GM12878 (cell line): ENCODE data around the gene KBTBD7. TPM values are rescaled to one million over a fixed set of nuclear protein-coding genes. Genes with fewer than 3 reads are reported as not detected.

Source experiments
- ATAC-seq: fragments of 200-7000 bp; cut with Tn5 transposase; 3 replicates; pipeline ENCODE4 v1.9.1; 2020; ENCODE audit warnings: mild to moderate bottlenecking, moderate library complexity
- BruUV-seq: library from RNA; stranded (reverse); fragments of 400-500 nt; replicated peaks from 2 replicates; lab custom pipeline; 2021; lab: Mats Ljungman, UMichigan
- CTCF ChIA-PET: fragments of 300-600 bp; sonication (Branson Sonifier 250); formaldehyde crosslinking; extraction: SDS; loops from one replicate; lab custom pipeline; 2021; ENCODE audit warnings: inconsistent platforms; lab: Yijun Ruan, JAX
- POLR2A ChIA-PET: fragments of 350-600 bp; formaldehyde crosslinking; extraction: SDS; loops from one replicate; lab custom pipeline; 2021; ENCODE audit warnings: inconsistent platforms; lab: Charles Lee
- RAD21 ChIA-PET: fragments of 300-600 bp; sonication (Branson Sonifier 250); formaldehyde crosslinking; loops from one replicate; lab custom pipeline; 2023; ENCODE audit warnings: antibody characterized with exemption; ENCODE audit not compliant: unreplicated experiment; lab: Charles Lee
- SMC1A ChIA-PET: fragments of 300-600 bp; sonication (Branson Sonifier 250); formaldehyde crosslinking; loops from one replicate; lab custom pipeline; 2023; ENCODE audit not compliant: unreplicated experiment, uncharacterized antibody; lab: Charles Lee
- DNase-seq: peaks from one replicate; pipeline ENCODE4 v3.0.0-alpha.2; 2011; ENCODE audit warnings: low read depth, low spot score
- FAIRE-seq: peaks from 3 replicates; lab custom pipeline; 2011; peaks lifted over from hg19 to GRCh38; lab: Jason Lieb, UNC
- H2AFZ ChIP-seq: 2 replicates; pipeline ENCODE4 v1.6.0; 2011; ENCODE audit warnings: low read depth, low read length, control low read depth; ENCODE audit not compliant: control insufficient read depth
- H3K27ac ChIP-seq: 2 replicates; pipeline ENCODE4 v1.5.1; 2011; ENCODE audit warnings: control low read depth; ENCODE audit not compliant: control insufficient read depth, insufficient read depth
- H3K27me3 ChIP-seq, 2 experiments: replicated peaks in 1 of 2; 2 replicates each; pipeline versions ENCODE4 v1.6.0 to v1.6.1; 2011; ENCODE audit warnings: low read length in 1 of 2; ENCODE audit not compliant: control insufficient read depth in 2 of 2, insufficient read depth in 2 of 2
- H3K36me3 ChIP-seq, 2 experiments: 2 replicates each; pipeline ENCODE4 v1.5.1; 2011; ENCODE audit warnings: low read length in 1 of 2; ENCODE audit not compliant: control insufficient read depth in 2 of 2, insufficient read depth in 2 of 2
- H3K4me1 ChIP-seq: 2 replicates; pipeline ENCODE4 v1.6.1; 2011; ENCODE audit warnings: mild to moderate bottlenecking, low read length, moderate library complexity, mixed read lengths; ENCODE audit not compliant: control insufficient read depth, insufficient read depth
- H3K4me2 ChIP-seq: 2 replicates; pipeline ENCODE4 v1.6.0; 2011; ENCODE audit warnings: control low read depth; ENCODE audit not compliant: control insufficient read depth, insufficient read depth
- H3K4me3 ChIP-seq: fragments of 200-600 bp; sonication (generic); 2 replicates; pipeline ENCODE4 v1.5.1; 2016
- H3K79me2 ChIP-seq: 2 replicates; pipeline ENCODE4 v1.6.0; 2011; ENCODE audit warnings: low read length; ENCODE audit not compliant: control insufficient read depth, insufficient read depth
- H3K9ac ChIP-seq: 2 replicates; pipeline ENCODE4 v1.8.0; 2011; ENCODE audit warnings: low read length, control low read depth, mixed read lengths; ENCODE audit not compliant: control insufficient read depth, insufficient read depth
- H3K9me3 ChIP-seq: replicated peaks from 3 replicates; pipeline ENCODE4 v1.5.1; 2011; ENCODE audit warnings: mild to moderate bottlenecking, low read length; ENCODE audit not compliant: control insufficient read depth, insufficient read depth
- H4K20me1 ChIP-seq: 2 replicates; pipeline ENCODE4 v1.6.0; 2011; ENCODE audit not compliant: control insufficient read depth, insufficient read depth
- BCL11A ChIP-seq: IDR thresholded peaks from 2 replicates; pipeline ENCODE4 v1.6.1; 2011; ENCODE audit warnings: low read depth, low read length
- CEBPB ChIP-seq, 2 experiments: fragments of 150-350 bp in 1 of 2; IDR thresholded peaks; 2 replicates each; pipeline ENCODE4 v1.6.1; 2012 to 2014; ENCODE audit warnings: low read depth in 2 of 2, low read length in 2 of 2, borderline replicate concordance in 1 of 2, inconsistent platforms in 1 of 2
- CHD4 ChIP-seq: fragments of 200-600 bp; sonication (generic); IDR thresholded peaks from 2 replicates; pipeline ENCODE4 v1.6.1; 2016; ENCODE audit warnings: mild to moderate bottlenecking
- FOXM1 ChIP-seq: IDR thresholded peaks from 2 replicates; pipeline ENCODE4 v1.6.1; 2012; ENCODE audit warnings: low read depth, mild to moderate bottlenecking, inconsistent platforms, low read length, moderate library complexity
- HDAC6 ChIP-seq: fragments of 200-600 bp; sonication (generic); IDR thresholded peaks from one replicate; pipeline ENCODE4 v1.8.0; 2017; ENCODE audit warnings: antibody characterized with exemption; ENCODE audit not compliant: unreplicated experiment
- IKZF2 ChIP-seq, 2 experiments: fragments of 450-650 bp; IDR thresholded peaks; 2 replicates each; pipeline ENCODE4 v1.6.1; 2017; ENCODE audit warnings: mild to moderate bottlenecking in 2 of 2, moderate library complexity in 2 of 2
- MTA2 ChIP-seq: fragments of 450-650 bp; IDR thresholded peaks from 2 replicates; pipeline ENCODE4 v1.6.1; 2016; ENCODE audit warnings: low read depth, mild to moderate bottlenecking, moderate library complexity
- MYB ChIP-seq: fragments of 150-350 bp; IDR thresholded peaks from 2 replicates; pipeline ENCODE4 v1.6.1; 2014; ENCODE audit warnings: mild to moderate bottlenecking, low read depth, low read length, borderline replicate concordance
- RAD21 ChIP-seq: IDR thresholded peaks from 2 replicates; pipeline ENCODE4 v1.6.1; 2011; ENCODE audit warnings: mild to moderate bottlenecking, low read depth, low read length, moderate library complexity; ENCODE audit not compliant: insufficient read depth
- RAD51 ChIP-seq: fragments of 450-650 bp; IDR thresholded peaks from 2 replicates; pipeline ENCODE4 v1.6.1; 2016; ENCODE audit warnings: moderate library complexity, mild to moderate bottlenecking, inconsistent platforms
- RB1 ChIP-seq: fragments of 450-650 bp; formaldehyde crosslinking; IDR thresholded peaks from 2 replicates; pipeline ENCODE4 v1.6.1; 2017; ENCODE audit warnings: mild to moderate bottlenecking, borderline replicate concordance
- TAF1 ChIP-seq: IDR thresholded peaks from 2 replicates; pipeline ENCODE4 v1.6.1; 2011; ENCODE audit warnings: mild to moderate bottlenecking, low read depth, low read length, borderline replicate concordance
- TCF3 ChIP-seq: IDR thresholded peaks from 2 replicates; pipeline ENCODE4 v1.6.1; 2012; ENCODE audit warnings: low read depth, mild to moderate bottlenecking, low read length, borderline replicate concordance; ENCODE audit not compliant: insufficient read depth
- YBX1 ChIP-seq: fragments of 450-650 bp; IDR thresholded peaks from 2 replicates; pipeline ENCODE4 v1.6.1; 2016; ENCODE audit warnings: antibody characterized with exemption
- ZNF24 ChIP-seq: fragments of 450-650 bp; IDR thresholded peaks from 2 replicates; pipeline ENCODE4 v1.6.1; 2017; ENCODE audit warnings: antibody characterized with exemption, mild to moderate bottlenecking
- WGBS: methylation state at CpG from one replicate; pipeline ENCODE4 v1.1.6; 2016; ENCODE audit warnings: low lambda C conversion rate; ENCODE audit not compliant: insufficient replicate concordance, insufficient coverage; ENCODE audit errors: missing lambda C conversion rate; 5-methylcytosine and 5-hydroxymethylcytosine counted together
- in situ Hi-C: fragments of 300-500 bp; cut with MboI; formaldehyde crosslinking; loops from 9 replicates; pipeline ENCODE4 v1.14.3; 2018; ENCODE audit warnings: mixed read lengths
- intact Hi-C: fragments of 100-400 bp; cut with micrococcal nuclease; formaldehyde crosslinking; loops from one replicate; pipeline ENCODE4 v1.14.2; 2022; ENCODE audit not compliant: unreplicated experiment
- polyA plus RNA-seq, 11 experiments: library from polyadenylated mRNA; depleted of rRNA in 4 of 11; unstranded in 6 of 11; stranded (reverse) in 5 of 11; fragments of >200 nt; fragmentation: Nextera tagmentation in 4 of 11; fragmentation: Illumina TruSeq in 1 of 11; extraction: Ambion mirVana in 4 of 11; extraction: Trizol in 1 of 11; gene quantifications; 1 replicate in 1 of 11; 2 replicates in 10 of 11; pipeline versions ENCODE4 v1.2.1 to v1.2.3, GENCODE V29; 2011 to 2016; ENCODE audit warnings: inconsistent platforms in 2 of 11, missing spikeins in 2 of 11, low read depth in 1 of 11
- total RNA-seq, 4 experiments: library from RNA; depleted of rRNA in 3 of 4; stranded (reverse); fragments of >200 nt in 3 of 4; fragmentation: Illumina TruSeq in 1 of 4; extraction: Trizol in 1 of 4; gene quantifications; 2 replicates each; pipeline versions ENCODE4 v1.2.1 to v1.2.3, GENCODE V29; 2013 to 2021
- TF ChIP-seq, protein P1 (sequence below): fragments of 450-650 bp; IDR thresholded peaks from 2 replicates; pipeline ENCODE4 v1.6.1; 2017; ENCODE audit warnings: borderline replicate concordance
- TF ChIP-seq, protein P2 (sequence below): IDR thresholded peaks from 2 replicates; pipeline ENCODE4 v1.6.1; 2012; ENCODE audit warnings: low read depth, low read length, improper control_type of control experiment
- TF ChIP-seq, protein P3 (sequence below): fragments of 450-650 bp; IDR thresholded peaks from 2 replicates; pipeline ENCODE4 v1.6.1; 2017; ENCODE audit warnings: mild to moderate bottlenecking, moderate library complexity

The KBTBD7 gene
- total and polyA plus RNA-seq, 10 of the 15 experiments (the other 5 are each of a cell fraction or from before 2014, with no cell fraction given), result 1.8 to 6.0 (median 4.3) TPM

- H3K9me3 ChIP-seq, result peaks cover 7% of the 10 kb centered on the region; the same call in 1 of the 3 replicates
- no peaks in the 10 kb centered on the region for H4K20me1 ChIP-seq
- SMC1A ChIA-PET, result interaction anchor here (0.6 to 1.2 kb wide), 2 partner anchors 82 to 1089 kb away, joined by 3 read pairs; no protein-coding TSS in a partner anchor
- TF ChIP-seq CEBPB (IDR thresholded peaks at IDR 0.05; ENCODE audit: borderline replicate concordance in 1 of 2, low read depth in 2 of 2, low read length in 2 of 2), result no peak
- TF ChIP-seq FOXM1, result no peak
- no peak for TF ChIP-seq RAD21
- no peak for TF ChIP-seq MTA2
- TF ChIP-seq RB1, result no peak
- TF ChIP-seq, protein P1, sequence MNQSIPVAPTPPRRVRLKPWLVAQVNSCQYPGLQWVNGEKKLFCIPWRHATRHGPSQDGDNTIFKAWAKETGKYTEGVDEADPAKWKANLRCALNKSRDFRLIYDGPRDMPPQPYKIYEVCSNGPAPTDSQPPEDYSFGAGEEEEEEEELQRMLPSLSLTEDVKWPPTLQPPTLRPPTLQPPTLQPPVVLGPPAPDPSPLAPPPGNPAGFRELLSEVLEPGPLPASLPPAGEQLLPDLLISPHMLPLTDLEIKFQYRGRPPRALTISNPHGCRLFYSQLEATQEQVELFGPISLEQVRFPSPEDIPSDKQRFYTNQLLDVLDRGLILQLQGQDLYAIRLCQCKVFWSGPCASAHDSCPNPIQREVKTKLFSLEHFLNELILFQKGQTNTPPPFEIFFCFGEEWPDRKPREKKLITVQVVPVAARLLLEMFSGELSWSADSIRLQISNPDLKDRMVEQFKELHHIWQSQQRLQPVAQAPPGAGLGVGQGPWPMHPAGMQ, result no peak
- no peak for TF ChIP-seq CHD4
- TF ChIP-seq, protein P2, sequence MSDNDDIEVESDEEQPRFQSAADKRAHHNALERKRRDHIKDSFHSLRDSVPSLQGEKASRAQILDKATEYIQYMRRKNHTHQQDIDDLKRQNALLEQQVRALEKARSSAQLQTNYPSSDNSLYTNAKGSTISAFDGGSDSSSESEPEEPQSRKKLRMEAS, result no peak
- TF ChIP-seq HDAC6, result no peak
- TF ChIP-seq IKZF2 (IDR thresholded peaks at IDR 0.05), result no peak
- TF ChIP-seq RAD51, result no peak
- no peak for TF ChIP-seq BCL11A
- no peak for TF ChIP-seq TAF1
- TF ChIP-seq MYB, result no peak
- no peak for TF ChIP-seq ZNF24
- TF ChIP-seq, protein P3, sequence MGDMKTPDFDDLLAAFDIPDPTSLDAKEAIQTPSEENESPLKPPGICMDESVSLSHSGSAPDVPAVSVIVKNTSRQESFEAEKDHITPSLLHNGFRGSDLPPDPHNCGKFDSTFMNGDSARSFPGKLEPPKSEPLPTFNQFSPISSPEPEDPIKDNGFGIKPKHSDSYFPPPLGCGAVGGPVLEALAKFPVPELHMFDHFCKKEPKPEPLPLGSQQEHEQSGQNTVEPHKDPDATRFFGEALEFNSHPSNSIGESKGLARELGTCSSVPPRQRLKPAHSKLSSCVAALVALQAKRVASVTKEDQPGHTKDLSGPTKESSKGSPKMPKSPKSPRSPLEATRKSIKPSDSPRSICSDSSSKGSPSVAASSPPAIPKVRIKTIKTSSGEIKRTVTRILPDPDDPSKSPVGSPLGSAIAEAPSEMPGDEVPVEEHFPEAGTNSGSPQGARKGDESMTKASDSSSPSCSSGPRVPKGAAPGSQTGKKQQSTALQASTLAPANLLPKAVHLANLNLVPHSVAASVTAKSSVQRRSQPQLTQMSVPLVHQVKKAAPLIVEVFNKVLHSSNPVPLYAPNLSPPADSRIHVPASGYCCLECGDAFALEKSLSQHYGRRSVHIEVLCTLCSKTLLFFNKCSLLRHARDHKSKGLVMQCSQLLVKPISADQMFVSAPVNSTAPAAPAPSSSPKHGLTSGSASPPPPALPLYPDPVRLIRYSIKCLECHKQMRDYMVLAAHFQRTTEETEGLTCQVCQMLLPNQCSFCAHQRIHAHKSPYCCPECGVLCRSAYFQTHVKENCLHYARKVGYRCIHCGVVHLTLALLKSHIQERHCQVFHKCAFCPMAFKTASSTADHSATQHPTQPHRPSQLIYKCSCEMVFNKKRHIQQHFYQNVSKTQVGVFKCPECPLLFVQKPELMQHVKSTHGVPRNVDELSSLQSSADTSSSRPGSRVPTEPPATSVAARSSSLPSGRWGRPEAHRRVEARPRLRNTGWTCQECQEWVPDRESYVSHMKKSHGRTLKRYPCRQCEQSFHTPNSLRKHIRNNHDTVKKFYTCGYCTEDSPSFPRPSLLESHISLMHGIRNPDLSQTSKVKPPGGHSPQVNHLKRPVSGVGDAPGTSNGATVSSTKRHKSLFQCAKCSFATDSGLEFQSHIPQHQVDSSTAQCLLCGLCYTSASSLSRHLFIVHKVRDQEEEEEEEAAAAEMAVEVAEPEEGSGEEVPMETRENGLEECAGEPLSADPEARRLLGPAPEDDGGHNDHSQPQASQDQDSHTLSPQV, result no peak
- no peak for TF ChIP-seq YBX1
- TF ChIP-seq TCF3, result no peak
- no peaks in the 10 kb centered on the region for H3K79me2 ChIP-seq
- no peak overlapping the region for H3K27ac ChIP-seq
- DNase-seq (no peak), ATAC-seq (no peak), FAIRE-seq (no peak)
- no peaks in the 10 kb centered on the region for H3K27me3 ChIP-seq
- CTCF ChIA-PET, result no interaction called here
- POLR2A ChIA-PET, result no interaction called here
- no peaks in the 10 kb centered on the region for H3K36me3 ChIP-seq
- H3K4me1 ChIP-seq, result no peaks in the 10 kb centered on the region
- RAD21 ChIA-PET, result no interaction called here
- in situ Hi-C loops, result no loop called here
- intact Hi-C loops, result no loop called here
- H3K9ac ChIP-seq, result no peak overlapping the region
- no TSS peak for BruUV-seq
- H3K4me2 ChIP-seq, result no peak overlapping the region
- 30% methylated on average over 2 of the region's 2 CpGs for WGBS
- no peak overlapping the region for H3K4me3 ChIP-seq
- no peak overlapping the region for H2AFZ ChIP-seq
Observed at GRCh38 chr13:41156620-41157019, 37.7 kb downstream of the KBTBD7 start.
